ENCODE measurements around the gene MARCHF9.

MARCHF9 gene

DNA sequence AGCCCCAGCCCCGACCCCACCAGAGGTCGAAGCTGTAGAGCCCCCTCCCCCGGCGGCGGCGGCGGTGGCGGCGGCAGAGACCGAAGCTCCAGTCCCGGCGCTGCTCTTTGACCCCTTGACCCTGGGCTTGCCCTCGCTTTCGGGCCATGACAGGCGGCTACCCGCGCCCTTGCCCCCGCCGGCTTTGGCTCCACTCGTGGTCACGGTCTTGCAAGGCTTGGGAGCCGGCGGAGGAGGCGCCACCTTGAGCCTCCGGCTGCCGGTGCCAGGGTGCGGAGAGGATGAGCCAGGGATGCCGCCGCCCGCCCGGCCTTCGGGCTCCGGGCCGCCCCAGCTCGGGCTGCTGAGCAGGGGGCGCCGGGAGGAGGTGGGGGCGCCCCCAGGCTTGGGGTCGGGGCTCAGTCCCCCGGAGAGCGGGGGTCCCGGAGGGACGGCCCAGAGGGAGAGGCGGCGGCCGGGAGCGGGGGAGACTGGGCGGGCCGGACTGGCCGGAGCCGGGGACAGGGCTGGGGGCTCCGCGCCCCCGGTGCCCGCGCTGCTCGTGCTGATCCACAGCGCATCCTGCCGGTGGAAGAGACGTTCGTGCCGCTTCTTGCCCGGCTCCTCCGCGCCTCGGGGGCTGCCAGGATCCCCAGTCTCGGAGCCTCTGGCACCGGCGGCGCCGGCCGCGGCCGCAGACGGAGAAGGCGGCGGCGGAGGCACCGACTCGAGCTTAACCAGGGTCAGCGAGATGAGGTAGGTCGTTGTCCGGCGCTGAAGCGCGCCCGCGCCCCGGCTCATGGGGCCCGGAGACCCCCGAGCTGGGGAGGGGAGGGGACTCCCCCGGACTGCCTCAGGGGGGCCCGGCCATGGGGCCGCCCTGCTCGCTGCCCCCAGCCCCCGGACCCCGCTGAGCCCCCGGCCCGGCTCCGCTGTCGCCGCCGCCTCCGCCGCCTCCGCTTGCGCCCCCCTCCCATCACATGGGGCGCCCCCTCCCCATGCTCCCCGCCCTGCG lies 17.1 kb upstream of the MARCHF9 start:
- DNase-seq (ENCODE audit: extremely low read depth in 1 of 2, low read depth in 1 of 2): no peak

- no peak for DNase-seq (ENCODE audit: extremely low read depth in 1 of 2, low read depth in 1 of 2)
Observed at GRCh38 chr12:57738661-57739237, 16.2 kb upstream of the MARCHF9 start, which contains the start of gene AGAP2. TSS of gene AGAP2 (minus strand) at chr12:57738742. CDS start at chr12:57738246, 496 bp downstream.

DNA sequence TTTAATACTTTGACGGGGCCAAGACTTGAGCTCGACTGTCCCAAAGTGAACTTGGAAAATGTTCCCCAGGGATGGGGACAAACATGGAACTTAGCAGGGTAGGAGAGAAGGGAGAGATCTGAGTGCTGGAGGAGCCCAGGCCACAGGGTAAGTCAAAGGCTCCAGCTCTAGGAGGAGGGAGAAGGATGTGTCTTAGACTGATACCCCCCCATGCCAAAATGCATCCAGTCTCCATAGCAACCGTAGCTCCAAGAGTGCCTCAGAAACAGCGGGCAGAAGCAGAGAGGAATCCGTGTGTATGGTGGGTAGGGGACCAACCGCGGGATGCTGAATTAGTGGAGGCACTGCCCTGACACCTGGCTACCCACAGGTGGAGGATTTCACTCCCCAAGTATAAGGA lies 15.5 kb upstream of the MARCHF9 start:
- DNase-seq (ENCODE audit: extremely low read depth in 1 of 2, low read depth in 1 of 2): no peak

DNA sequence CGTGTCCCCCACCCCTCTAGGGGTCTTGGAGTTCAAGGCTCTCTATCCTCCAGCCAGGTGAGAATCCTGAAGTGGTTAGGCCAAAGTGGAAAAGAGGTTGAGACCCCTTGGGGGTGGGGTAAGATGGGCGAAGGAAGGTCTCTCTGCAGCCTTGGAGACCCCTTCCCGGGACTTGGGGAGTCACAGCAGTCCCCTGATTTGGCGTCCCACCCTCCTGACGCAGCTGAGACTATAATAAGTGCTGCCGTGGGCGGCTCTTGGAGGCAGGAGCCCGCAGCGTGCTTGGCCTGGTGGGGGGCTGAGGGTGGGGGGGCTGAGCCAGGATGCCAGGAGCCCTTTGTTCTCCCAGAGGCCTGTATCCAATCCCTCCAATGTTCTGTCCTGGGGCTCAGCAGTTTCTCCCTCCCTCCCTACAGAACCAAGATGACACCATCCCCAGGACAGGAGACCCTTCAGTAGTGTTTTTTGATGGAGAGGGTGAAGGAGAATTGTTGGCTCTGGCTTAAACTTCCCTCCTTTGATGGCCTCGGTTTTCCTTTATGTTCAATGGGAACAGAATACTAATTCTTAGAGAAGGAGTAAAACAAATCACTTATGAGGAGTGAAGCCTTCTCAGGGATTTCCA lies 14.9 kb upstream of the MARCHF9 start:
- DNase-seq (ENCODE audit: extremely low read depth in 1 of 2, low read depth in 1 of 2): no peak

GRCh38 chr12:57740656-57741412 lies 14.1 kb upstream of the MARCHF9 start:
- peak in 1 of 2 donors; percentile 76 for DNase-seq (ENCODE audit: extremely low read depth in 1 of 2, low read depth in 1 of 2)

GRCh38 chr12:57741413-57741789 lies 13.5 kb upstream of the MARCHF9 start:
- no peak for DNase-seq (ENCODE audit: extremely low read depth in 1 of 2, low read depth in 1 of 2)

DNA sequence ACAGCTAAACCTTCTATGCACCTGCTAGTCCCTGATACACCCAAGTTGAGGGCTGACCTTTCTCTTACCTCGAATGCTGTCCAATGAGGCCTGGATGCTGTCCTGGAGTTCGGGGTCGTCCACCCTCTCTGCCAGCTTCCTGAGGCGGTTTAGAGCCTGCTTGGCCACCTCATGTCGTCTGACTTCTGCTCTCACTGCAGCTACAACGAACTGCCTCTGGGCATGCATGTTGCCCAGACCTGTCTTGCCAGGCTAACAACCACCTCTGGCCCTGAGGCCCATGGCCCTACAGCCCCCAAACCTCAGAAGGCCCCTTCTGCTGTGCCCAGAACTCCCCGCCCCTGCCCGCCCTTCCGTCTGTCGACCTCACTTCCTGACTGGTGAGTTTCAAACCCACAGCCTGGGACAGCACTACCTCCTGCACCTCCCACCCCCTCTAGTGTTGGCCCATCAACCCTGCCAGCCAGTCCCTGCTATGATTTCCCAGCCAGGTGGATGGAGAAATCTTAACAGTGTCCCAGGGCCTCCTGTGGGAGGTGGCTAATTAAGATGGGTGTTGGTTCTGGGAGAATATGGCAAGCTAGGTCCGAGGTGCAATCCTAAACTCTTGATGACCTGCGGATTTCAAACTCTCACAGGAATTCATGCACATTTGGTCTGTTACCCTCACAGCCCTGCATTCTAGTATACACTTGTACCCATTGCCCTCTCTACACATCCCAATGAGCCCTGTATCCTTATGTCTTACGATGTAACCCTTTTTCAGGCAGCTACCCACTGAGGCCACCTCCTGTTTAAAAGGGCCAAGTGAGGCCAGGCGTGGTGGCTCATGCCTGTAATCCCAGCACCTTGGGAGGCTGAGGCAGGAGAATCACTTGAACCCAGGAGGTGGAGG lies 12.8 kb upstream of the MARCHF9 start:
- DNase-seq (ENCODE audit: extremely low read depth in 1 of 2, low read depth in 1 of 2): peak in 1 of 2 donors; percentile 78

DNA sequence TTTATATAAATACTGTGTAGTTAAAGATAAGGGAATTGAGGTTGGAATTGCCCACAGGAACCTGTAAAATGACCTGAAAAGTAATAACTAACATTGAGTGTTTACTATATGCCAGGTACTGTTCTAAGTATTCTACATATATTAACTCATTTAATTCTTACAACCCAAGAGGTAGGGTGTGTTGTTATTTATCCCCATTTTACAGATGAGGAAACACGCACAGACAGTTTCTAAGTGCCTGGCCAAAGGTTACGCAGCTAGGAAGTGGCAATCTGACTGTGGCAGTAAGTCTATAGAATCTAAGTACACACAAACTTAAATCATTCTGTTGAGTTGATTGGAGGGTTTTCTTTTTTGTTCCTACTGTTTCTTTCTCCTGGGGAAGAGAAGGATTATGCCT lies 11.1 kb upstream of the MARCHF9 start:
- DNase-seq (ENCODE audit: extremely low read depth in 1 of 2, low read depth in 1 of 2): no peak

DNA sequence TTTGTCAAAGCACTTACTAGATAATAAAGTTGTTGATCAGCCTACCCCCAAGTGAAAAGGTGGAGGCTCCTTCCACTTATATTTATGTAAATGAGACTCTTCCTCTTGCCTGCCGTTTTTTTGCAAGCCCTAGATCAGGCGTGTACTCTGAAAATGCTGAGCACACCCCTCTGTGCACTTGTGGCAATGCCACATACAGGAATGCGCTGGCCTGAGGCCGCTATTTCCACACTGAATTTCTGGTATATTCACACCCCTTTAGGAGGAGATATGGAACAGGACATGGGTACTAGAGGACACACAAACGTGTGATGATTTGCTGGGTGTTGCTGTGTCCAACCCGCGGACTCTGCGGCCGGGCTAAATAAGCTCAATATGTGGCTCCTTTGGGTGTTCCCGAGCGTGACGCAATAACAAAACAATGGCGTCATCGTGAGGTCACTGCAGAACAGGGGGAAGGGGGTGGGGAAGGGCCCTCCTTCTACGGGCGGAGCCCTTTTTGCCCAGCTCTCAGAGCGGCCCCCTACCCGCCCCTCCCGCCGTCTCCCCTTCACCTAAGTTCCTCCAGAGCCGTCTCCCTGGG lies 10.6 kb upstream of the MARCHF9 start:
- DNase-seq (ENCODE audit: extremely low read depth in 1 of 2, low read depth in 1 of 2): peak in 1 of 2 donors; percentile 59

GRCh38 chr12:57744777-57745484 lies 10.0 kb upstream of the MARCHF9 start, which contains the start of gene TSPAN31:
TSS of gene TSPAN31 (plus strand) at chr12:57745039. CDS start at chr12:57745155, 116 bp downstream.
- peak; percentile 84 to 96 for DNase-seq (ENCODE audit: extremely low read depth in 1 of 2, low read depth in 1 of 2)

- no peak for DNase-seq (ENCODE audit: extremely low read depth in 1 of 2, low read depth in 1 of 2)
Observed at GRCh38 chr12:57745485-57745881, 9.4 kb upstream of the MARCHF9 start.

DNA sequence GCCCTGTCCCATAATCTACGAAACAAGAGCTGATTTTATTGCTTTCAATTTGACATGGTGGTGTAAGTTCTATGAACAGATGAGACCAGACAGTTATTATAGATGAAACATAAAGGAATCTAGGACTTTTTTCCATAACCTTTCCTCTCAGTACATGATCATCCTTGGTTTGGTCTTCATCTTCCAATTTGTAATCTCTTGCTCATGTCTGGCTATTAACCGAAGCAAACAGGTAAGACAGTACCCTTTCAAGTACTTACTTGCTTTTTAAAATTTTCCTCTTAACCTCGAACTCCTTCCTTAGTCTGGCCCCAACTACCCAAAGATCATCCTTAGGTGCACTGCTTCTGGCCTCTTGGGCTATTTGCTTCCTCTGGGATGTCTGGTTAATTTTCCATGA lies 8.9 kb upstream of the MARCHF9 start:
- no peak for DNase-seq (ENCODE audit: extremely low read depth in 1 of 2, low read depth in 1 of 2)

- no peak for DNase-seq (ENCODE audit: extremely low read depth in 1 of 2, low read depth in 1 of 2)
Observed at GRCh38 chr12:57749061-57749460, 5.8 kb upstream of the MARCHF9 start.

DNA sequence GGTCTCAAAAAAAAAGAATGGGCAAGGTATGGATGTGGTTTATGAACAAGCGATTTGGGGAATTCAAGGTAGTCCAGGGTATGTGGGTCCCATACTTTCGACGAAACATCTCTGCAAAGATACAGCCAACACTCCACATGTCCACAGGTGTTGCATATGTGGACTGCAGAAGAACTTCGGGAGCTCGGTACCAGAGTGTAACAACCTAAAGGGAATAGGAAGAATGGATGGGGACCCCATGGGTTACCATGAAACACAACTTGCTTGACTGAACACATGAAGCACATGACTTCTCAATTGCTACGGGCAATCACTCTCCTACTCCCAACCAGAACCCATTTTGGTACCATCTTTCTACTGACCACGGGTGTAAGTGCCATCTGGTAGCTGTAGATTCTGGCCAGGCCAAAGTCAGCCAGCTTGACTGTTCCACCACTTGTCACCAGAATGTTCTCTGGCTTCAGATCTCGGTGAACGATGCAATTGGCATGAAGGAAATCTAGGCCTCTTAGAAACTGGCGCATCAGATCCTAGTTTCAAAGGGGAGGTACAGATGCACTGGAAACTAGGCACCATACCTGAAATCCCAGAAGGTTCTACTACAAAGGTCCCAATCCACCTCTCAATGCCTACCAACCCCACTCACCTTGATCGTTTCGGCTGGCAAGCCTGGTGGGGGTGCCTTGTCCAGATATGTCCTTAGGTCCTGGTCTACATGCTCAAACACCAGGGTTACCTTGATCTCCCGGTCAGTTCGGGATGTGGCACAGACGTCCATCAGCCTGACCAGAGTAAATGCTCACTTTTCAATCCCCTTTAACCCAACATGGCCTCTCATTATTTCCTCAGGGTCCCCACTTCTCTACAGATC lies 4.1 kb upstream of the MARCHF9 start:
- no peak for DNase-seq (ENCODE audit: extremely low read depth in 1 of 2, low read depth in 1 of 2)

GRCh38 chr12:57751432-57751787 lies 3.5 kb upstream of the MARCHF9 start:
- no peak for DNase-seq (ENCODE audit: extremely low read depth in 1 of 2, low read depth in 1 of 2)

DNA sequence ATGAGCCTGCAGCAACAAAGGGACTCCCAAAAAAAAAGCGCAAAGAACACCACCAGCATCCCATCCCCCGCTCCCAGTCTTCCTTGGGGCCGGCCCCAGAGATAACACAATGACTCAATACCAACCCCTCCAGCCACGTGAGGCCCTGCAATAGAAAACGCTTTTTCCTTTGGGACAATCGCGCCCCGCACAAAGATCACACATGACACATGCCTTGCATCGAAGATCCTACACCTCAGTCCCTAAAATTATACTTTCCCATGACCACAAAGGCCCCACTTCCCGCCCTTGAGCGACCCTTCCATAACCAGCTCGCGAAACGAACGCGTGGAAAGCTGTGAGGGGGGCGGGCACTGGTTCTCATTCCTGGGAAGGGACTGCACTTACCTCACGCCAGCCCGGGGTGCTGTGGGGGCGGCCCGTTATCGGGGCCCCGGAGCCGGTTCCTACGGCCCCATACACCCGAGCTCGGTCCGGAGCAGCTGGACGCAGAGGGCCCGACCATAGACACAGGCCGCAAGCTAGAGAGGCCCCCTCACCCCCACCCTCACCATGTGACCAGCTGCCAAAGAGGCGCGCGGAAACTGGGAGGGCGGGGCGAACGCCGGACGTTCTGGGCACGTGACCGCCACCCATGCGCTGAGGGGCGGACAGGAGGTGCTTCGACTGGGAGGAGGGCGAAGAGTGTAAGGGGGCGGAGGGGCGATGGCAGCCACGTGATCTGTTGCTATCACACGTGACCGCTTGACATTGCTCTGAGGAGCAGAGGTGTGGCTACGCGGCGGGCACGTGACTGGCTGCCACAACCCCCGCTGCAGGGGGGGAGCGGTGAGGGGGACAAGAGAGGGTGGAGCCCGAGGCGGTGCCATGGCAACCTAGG lies 2.9 kb upstream of the MARCHF9 start, which contains the start of gene CDK4:
Gene CDK4, minus strand, starts transcription at position 523 of the 880 bp plus-strand sequence. CDS start 593 bp downstream, outside the sequence.
- peak; percentile 98 to 99 for DNase-seq (ENCODE audit: extremely low read depth in 1 of 2, low read depth in 1 of 2)

- no peak for DNase-seq (ENCODE audit: extremely low read depth in 1 of 2, low read depth in 1 of 2)
Observed at GRCh38 chr12:57752668-57753000, 2.3 kb upstream of the MARCHF9 start.
